Measurements from ENCODE around the gene NHP2.

DNA sequence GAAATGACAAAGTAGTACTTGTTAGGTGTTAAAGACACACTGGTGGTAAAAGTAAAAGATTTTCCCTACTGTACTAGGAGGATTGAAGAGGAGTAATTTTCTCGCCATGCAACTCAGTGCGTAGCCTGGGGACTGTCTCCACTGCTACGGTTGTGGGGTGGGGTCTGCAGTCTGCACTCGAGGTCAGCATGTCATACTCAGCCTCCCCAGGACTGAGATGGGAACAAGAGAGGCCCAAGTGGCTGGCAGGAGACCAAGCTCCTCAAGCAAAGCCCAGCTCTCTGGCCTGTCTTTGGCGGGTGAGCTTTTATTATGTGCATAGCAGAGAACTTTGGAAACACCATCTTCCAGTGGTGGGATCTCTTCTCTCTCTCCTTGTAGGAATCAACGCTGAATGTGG, 10.4 kb downstream of the NHP2 start:
- TF ChIP-seq, protein P1, sequence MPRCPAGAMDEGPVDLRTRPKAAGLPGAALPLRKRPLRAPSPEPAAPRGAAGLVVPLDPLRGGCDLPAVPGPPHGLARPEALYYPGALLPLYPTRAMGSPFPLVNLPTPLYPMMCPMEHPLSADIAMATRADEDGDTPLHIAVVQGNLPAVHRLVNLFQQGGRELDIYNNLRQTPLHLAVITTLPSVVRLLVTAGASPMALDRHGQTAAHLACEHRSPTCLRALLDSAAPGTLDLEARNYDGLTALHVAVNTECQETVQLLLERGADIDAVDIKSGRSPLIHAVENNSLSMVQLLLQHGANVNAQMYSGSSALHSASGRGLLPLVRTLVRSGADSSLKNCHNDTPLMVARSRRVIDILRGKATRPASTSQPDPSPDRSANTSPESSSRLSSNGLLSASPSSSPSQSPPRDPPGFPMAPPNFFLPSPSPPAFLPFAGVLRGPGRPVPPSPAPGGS (IDR thresholded peaks at IDR 0.05) = no peak
- no peak for TF ChIP-seq POLR2A (IDR thresholded peaks at IDR 0.05; ENCODE audit: low read length)
- no peak for TF ChIP-seq ESRRA (IDR thresholded peaks at IDR 0.05; ENCODE audit: borderline replicate concordance, low read length)
- TF ChIP-seq, protein P2, sequence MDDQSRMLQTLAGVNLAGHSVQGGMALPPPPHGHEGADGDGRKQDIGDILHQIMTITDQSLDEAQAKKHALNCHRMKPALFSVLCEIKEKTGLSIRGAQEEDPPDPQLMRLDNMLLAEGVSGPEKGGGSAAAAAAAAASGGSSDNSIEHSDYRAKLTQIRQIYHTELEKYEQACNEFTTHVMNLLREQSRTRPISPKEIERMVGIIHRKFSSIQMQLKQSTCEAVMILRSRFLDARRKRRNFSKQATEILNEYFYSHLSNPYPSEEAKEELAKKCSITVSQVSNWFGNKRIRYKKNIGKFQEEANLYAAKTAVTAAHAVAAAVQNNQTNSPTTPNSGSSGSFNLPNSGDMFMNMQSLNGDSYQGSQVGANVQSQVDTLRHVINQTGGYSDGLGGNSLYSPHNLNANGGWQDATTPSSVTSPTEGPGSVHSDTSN (IDR thresholded peaks at IDR 0.05) = no peak
- TF ChIP-seq, protein P3, sequence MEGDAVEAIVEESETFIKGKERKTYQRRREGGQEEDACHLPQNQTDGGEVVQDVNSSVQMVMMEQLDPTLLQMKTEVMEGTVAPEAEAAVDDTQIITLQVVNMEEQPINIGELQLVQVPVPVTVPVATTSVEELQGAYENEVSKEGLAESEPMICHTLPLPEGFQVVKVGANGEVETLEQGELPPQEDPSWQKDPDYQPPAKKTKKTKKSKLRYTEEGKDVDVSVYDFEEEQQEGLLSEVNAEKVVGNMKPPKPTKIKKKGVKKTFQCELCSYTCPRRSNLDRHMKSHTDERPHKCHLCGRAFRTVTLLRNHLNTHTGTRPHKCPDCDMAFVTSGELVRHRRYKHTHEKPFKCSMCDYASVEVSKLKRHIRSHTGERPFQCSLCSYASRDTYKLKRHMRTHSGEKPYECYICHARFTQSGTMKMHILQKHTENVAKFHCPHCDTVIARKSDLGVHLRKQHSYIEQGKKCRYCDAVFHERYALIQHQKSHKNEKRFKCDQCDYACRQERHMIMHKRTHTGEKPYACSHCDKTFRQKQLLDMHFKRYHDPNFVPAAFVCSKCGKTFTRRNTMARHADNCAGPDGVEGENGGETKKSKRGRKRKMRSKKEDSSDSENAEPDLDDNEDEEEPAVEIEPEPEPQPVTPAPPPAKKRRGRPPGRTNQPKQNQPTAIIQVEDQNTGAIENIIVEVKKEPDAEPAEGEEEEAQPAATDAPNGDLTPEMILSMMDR (IDR thresholded peaks at IDR 0.05) = no peak

Measured in A549 (cell line).